Nephron progenitor cell (in vitro differentiated cells): ENCODE measurements around the gene CMTM5.

Experiments used
- DNase-seq: peaks from one replicate; pipeline ENCODE4 v3.0.0; 2021
- H3K27ac Mint-ChIP-seq: 2 replicates; pipeline ENCODE4 v1.8.0; 2021; ENCODE audit warnings: mild to moderate bottlenecking, moderate library complexity, mixed read lengths
- H3K27me3 Mint-ChIP-seq: 2 replicates; pipeline ENCODE4 v1.8.0; 2021; ENCODE audit warnings: mild to moderate bottlenecking, low read depth, mixed read lengths; ENCODE audit not compliant: poor library complexity
- H3K36me3 Mint-ChIP-seq: 2 replicates; pipeline ENCODE4 v1.8.0; 2021; ENCODE audit warnings: low read depth, mixed read lengths
- H3K4me1 Mint-ChIP-seq: 2 replicates; pipeline ENCODE4 v1.8.0; 2021; ENCODE audit warnings: mixed read lengths
- H3K4me3 Mint-ChIP-seq: 2 replicates; pipeline ENCODE4 v1.8.0; 2021; ENCODE audit warnings: mild to moderate bottlenecking, moderate library complexity, mixed read lengths
- H3K9me3 Mint-ChIP-seq: 2 replicates; pipeline ENCODE4 v1.8.0; 2021; ENCODE audit warnings: mild to moderate bottlenecking, moderate library complexity, mixed read lengths
- TF ChIP-seq, protein P1 (sequence below): fragments of 200-600 bp; sonication (generic); IDR thresholded peaks from 2 replicates; pipeline ENCODE4 v1.5.0; 2021; ENCODE audit warnings: antibody characterized with exemption

The CMTM5 gene

DNA sequence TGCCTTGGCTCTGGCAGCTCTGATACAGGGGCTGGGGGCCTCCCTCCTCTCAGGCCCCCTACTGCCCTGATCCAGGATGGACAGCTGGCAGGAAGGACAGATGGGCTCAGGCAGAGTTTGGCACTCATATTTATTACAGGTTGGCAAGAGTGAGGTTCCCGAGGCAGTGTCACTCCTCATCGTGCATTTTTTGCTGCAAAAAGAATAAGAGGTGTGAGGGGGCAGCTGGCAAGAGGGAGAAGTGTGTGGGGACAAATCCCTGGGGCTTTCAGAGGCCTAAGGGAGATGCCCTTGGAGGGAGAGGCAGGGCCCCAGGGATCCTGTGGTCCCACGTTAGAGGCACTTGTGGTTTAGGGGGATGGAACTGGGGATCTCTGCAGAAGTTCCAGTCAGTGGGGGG is 5.0 kb downstream of the CMTM5 start:
- Mint-ChIP-seq H3K4me1 (peaks cover 65% of the 10 kb centered on the region), H3K9me3 (no peaks in the 10 kb centered on the region), H3K27me3 (peaks cover 26% of the 10 kb centered on the region)

DNA sequence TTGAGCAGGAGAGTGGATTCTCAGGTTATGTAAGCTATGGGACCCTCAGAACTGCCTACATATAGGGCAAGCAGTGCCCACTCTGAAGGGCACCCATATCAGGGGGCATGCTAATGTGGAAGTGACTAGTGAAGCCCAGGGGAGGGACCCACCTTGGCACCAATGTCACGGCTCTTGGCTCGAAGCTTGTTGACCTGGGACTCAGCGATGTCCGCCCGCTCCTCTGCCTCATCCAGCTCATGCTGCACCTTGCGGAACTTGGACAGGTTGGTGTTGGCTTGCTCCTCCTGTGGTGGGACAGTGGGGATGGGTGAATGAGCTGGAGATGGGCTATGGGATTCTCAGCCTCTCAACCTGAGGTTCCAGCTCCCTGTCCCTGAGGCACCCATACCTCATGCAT is 5.4 kb downstream of the CMTM5 start:
- H3K4me3 Mint-ChIP-seq: no peak overlapping the region
- no peak for DNase-seq
- peaks cover 26% of the 10 kb centered on the region for H3K27me3 Mint-ChIP-seq
- no peaks in the 10 kb centered on the region for H3K36me3 Mint-ChIP-seq
- TF ChIP-seq, protein P1, sequence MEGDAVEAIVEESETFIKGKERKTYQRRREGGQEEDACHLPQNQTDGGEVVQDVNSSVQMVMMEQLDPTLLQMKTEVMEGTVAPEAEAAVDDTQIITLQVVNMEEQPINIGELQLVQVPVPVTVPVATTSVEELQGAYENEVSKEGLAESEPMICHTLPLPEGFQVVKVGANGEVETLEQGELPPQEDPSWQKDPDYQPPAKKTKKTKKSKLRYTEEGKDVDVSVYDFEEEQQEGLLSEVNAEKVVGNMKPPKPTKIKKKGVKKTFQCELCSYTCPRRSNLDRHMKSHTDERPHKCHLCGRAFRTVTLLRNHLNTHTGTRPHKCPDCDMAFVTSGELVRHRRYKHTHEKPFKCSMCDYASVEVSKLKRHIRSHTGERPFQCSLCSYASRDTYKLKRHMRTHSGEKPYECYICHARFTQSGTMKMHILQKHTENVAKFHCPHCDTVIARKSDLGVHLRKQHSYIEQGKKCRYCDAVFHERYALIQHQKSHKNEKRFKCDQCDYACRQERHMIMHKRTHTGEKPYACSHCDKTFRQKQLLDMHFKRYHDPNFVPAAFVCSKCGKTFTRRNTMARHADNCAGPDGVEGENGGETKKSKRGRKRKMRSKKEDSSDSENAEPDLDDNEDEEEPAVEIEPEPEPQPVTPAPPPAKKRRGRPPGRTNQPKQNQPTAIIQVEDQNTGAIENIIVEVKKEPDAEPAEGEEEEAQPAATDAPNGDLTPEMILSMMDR: no peak
- H3K27ac Mint-ChIP-seq: no peak overlapping the region
- peaks cover 61% of the 10 kb centered on the region for H3K4me1 Mint-ChIP-seq
- H3K9me3 Mint-ChIP-seq: no peaks in the 10 kb centered on the region

More for the DNA sequence above, 5.0 kb downstream of the CMTM5 start:
- Mint-ChIP-seq H3K36me3 (no peaks in the 10 kb centered on the region), H3K4me3 (no peak overlapping the region), H3K27ac (no peak overlapping the region)
- TF ChIP-seq, protein P1: no peak
- no peak for DNase-seq

DNA sequence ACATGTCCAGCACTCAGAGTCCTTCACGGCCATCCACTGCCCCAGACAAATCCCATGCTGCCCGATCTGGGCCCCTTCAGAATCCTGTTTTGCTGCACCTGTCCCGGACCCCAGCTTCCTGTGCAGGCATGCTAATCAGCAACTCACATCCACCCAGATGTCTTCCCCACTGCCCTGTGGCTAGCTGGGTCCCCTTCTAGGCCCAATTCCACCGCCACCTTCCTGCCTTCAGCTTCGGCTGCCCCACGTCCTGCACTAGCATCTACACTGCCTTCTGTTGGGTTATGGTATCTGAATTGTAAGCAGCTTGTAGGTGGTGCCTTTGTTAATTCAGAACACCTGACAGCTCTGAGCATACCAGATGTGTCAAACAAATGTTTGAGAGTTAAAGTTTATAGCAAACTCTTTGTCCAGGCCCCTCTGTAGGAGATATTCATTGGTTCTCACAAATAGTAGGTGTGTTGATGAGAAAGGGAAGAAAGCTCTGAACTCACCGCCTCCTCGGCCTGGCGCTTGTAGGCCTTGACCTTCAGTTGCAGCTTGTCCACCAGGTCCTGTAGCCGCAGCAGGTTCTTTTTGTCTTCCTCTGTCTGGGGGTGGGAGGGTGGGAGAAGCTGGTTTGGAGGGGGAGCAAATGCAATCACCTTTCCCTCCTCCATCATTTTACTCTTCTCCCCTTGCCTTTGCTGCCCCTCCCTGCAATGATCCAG is 6.0 kb downstream of the CMTM5 start:
- no peak for DNase-seq
- TF ChIP-seq, protein P1: no peak
- Mint-ChIP-seq H3K9me3 (no peaks in the 10 kb centered on the region), H3K4me1 (peaks cover 55% of the 10 kb centered on the region), H3K27ac (peak overlapping the region; percentile 64), H3K4me3 (no peak overlapping the region), H3K27me3 (peaks cover 24% of the 10 kb centered on the region), H3K36me3 (no peaks in the 10 kb centered on the region)

DNA sequence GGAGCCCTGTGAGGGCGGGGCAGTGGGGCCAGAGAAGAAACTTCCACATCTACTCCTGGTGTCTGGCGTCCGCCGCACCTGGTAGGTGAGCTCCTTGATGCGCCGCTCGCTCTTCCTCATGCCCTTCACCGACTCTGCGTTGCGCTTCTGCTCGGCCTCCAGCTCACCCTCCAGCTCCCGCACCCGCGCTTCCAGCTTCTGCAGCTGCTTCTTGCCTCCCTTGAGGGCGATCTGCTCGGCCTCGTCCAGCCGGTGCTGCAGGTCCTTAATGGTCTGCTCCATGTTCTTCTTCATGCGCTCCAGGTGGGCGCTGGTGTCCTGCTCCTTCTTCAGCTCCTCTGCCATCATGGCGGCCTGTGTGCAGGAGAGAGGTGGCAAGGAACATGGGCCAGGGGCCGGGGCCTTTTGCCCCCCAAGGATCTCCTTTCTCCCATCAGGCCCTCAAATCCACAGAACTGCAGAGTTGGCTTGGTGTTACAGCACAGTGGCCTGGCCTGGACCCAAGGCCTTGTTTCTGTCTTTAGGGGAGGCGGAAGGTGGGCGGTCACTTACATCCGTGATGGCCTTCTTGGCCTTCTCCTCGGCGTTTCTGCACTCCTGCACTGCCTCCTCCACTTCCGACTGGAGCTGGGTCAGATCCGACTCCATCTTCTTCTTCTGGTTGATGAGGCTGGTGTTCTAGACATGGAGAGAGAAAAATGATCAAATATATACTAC is 7.7 kb downstream of the CMTM5 start:
- Mint-ChIP-seq H3K36me3 (no peaks in the 10 kb centered on the region), H3K4me1 (peaks cover 46% of the 10 kb centered on the region), H3K27ac (peak overlapping the region; percentile 92), H3K4me3 (no peak overlapping the region), H3K27me3 (peaks cover 16% of the 10 kb centered on the region), H3K9me3 (no peaks in the 10 kb centered on the region)
- TF ChIP-seq, protein P1: no peak
- DNase-seq: no peak

DNA sequence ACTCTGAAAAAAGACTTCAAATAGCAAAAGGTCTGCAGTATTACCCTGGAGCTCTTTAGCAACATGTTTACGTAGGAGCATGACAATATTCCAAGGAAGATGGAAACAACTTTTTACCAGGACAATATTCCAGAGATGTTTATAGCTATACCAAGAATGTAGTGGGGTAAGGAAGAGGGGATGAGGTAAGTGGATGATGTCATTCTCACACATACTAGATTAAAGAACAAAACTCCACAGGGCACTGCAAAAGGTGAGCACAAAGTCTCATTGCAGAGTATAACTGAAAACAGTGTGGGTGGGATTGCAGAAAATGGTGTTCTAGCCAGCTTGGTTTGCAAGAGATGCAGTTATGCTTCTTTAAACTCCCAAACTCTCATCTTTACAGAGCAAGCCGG is 8.4 kb downstream of the CMTM5 start:
- H3K36me3 Mint-ChIP-seq: no peaks in the 10 kb centered on the region
- H3K27ac Mint-ChIP-seq: no peak overlapping the region
- H3K9me3 Mint-ChIP-seq: no peaks in the 10 kb centered on the region
- no peak for DNase-seq
- TF ChIP-seq, protein P1: no peak
- peaks cover 46% of the 10 kb centered on the region for H3K4me1 Mint-ChIP-seq
- peaks cover 15% of the 10 kb centered on the region for H3K27me3 Mint-ChIP-seq
- no peak overlapping the region for H3K4me3 Mint-ChIP-seq
